ENCODE results near the gene HIVEP1. TPM values are rescaled to one million over a fixed set of nuclear protein-coding genes. Genes with fewer than 3 reads are reported as not detected.

The HIVEP1 gene
- total RNA-seq, 1 donor = 18.8 TPM

DNA sequence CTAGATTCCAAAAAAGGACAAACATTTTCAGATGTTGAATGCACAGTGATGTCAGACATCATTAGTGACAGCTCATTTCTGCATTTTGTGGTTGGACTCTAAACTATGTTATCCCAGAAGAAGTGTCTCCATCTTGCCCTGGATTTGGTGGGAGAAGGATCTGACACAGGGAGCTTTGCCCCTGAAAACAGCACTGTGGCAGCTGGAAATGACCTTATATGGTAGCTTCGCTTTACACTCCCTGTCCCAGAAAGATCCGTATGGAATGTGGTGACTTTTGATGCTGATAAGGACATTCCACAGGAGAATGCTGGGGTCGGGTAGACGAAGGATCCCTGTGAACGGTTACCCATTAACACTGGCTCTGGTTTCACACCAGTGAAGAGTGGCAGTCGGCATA is 190.9 kb downstream of the HIVEP1 start:
- peak overlapping the region; percentile 10 for H3K27ac ChIP-seq (ENCODE audit: low read depth, low read length)

DNA sequence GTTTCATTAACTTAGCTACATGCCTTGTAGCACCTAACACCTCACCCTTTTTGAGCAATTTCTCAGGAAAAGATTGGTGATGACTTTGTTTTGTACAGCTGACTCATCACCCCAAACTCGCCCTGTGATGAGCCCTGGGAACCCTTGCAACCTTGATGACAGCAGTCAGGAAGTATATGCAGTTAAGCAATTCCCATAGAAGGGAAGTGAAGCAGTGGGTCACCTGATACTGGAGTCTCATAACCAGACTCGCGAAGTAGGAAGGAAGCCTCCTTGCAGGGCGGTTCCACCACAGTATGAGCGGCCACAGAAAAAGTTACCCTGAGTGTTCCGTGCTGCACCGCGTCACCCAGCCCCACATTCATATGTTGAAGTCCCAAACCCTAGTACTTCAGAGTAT is 196.1 kb downstream of the HIVEP1 start:
- Histone ChIP-seq H3K27ac (ENCODE audit: low read depth, low read length) (no peak overlapping the region), H3K79me2 (ENCODE audit: insufficient read depth, low read length) (no peaks in the 10 kb centered on the region), H3K9me3 (ENCODE audit: low read depth, low read length) (no peaks in the 10 kb centered on the region), H3K4me3 (ENCODE audit: insufficient read depth, low read length) (no peak overlapping the region), H3K36me3 (ENCODE audit: insufficient read depth, low read length) (no peaks in the 10 kb centered on the region), H4K20me1 (ENCODE audit: insufficient read depth, low read length) (no peaks in the 10 kb centered on the region), H3K4me1 (ENCODE audit: insufficient read depth, low read length) (peaks cover 4% of the 10 kb centered on the region), H3K27me3 (ENCODE audit: insufficient read depth, low read length) (no peaks in the 10 kb centered on the region), H2AFZ (ENCODE audit: low read length) (no peak overlapping the region), H3K4me2 (ENCODE audit: insufficient read depth, low read length) (no peak overlapping the region)
- TF ChIP-seq, protein P1, sequence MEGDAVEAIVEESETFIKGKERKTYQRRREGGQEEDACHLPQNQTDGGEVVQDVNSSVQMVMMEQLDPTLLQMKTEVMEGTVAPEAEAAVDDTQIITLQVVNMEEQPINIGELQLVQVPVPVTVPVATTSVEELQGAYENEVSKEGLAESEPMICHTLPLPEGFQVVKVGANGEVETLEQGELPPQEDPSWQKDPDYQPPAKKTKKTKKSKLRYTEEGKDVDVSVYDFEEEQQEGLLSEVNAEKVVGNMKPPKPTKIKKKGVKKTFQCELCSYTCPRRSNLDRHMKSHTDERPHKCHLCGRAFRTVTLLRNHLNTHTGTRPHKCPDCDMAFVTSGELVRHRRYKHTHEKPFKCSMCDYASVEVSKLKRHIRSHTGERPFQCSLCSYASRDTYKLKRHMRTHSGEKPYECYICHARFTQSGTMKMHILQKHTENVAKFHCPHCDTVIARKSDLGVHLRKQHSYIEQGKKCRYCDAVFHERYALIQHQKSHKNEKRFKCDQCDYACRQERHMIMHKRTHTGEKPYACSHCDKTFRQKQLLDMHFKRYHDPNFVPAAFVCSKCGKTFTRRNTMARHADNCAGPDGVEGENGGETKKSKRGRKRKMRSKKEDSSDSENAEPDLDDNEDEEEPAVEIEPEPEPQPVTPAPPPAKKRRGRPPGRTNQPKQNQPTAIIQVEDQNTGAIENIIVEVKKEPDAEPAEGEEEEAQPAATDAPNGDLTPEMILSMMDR (IDR thresholded peaks at IDR 0.05; ENCODE audit: extremely low read depth, low read depth, low read length) = no peak
- DNase-seq (ENCODE audit: insufficient read length, low spot score, missing footprints) = peak; percentile 42

More for the DNA sequence above, 190.9 kb downstream of the HIVEP1 start:
- Histone ChIP-seq H3K79me2 (ENCODE audit: insufficient read depth, low read length) (no peaks in the 10 kb centered on the region), H3K4me2 (ENCODE audit: insufficient read depth, low read length) (peak overlapping the region; percentile 14), H3K4me1 (ENCODE audit: insufficient read depth, low read length) (peaks cover 8% of the 10 kb centered on the region), H2AFZ (ENCODE audit: low read length) (peak overlapping the region; percentile 39), H3K36me3 (ENCODE audit: insufficient read depth, low read length) (no peaks in the 10 kb centered on the region), H4K20me1 (ENCODE audit: insufficient read depth, low read length) (no peaks in the 10 kb centered on the region), H3K4me3 (ENCODE audit: insufficient read depth, low read length) (no peak overlapping the region), H3K27me3 (ENCODE audit: insufficient read depth, low read length) (no peaks in the 10 kb centered on the region), H3K9me3 (ENCODE audit: low read depth, low read length) (no peaks in the 10 kb centered on the region)
- DNase-seq (ENCODE audit: insufficient read length, low spot score, missing footprints) = no peak
- TF ChIP-seq, protein P1 (IDR thresholded peaks at IDR 0.05; ENCODE audit: extremely low read depth, low read depth, low read length) = no peak

DNA sequence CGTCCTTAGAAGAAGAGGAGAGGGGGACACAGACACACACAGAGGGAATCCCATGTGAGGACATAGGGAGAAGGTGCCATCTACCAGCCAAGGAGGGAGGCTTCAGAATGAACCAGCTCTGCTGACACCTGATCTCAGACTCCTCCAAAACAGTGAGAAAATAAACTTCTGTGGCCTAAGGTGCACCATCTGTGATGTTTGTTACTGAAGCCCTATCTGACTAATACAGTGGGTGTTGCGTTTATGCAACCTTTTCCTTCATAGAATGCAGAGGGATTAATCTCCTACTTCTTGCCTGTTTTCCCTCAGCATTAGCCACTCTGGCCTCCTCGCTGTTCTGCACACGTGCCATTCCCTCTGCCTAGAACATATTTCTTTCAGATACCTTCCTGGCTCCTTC is 196.6 kb downstream of the HIVEP1 start:
- H4K20me1 ChIP-seq (ENCODE audit: insufficient read depth, low read length) = no peaks in the 10 kb centered on the region
- H3K27me3 ChIP-seq (ENCODE audit: insufficient read depth, low read length) = no peaks in the 10 kb centered on the region
- H2AFZ ChIP-seq (ENCODE audit: low read length) = no peak overlapping the region
- no peaks in the 10 kb centered on the region for H3K9me3 ChIP-seq (ENCODE audit: low read depth, low read length)
- H3K4me3 ChIP-seq (ENCODE audit: insufficient read depth, low read length) = no peak overlapping the region
- TF ChIP-seq, protein P1 (IDR thresholded peaks at IDR 0.05; ENCODE audit: extremely low read depth, low read depth, low read length) = no peak
- H3K79me2 ChIP-seq (ENCODE audit: insufficient read depth, low read length) = no peaks in the 10 kb centered on the region
- no peaks in the 10 kb centered on the region for H3K36me3 ChIP-seq (ENCODE audit: insufficient read depth, low read length)
- no peak overlapping the region for H3K4me2 ChIP-seq (ENCODE audit: insufficient read depth, low read length)
- H3K27ac ChIP-seq (ENCODE audit: low read depth, low read length) = no peak overlapping the region
- H3K4me1 ChIP-seq (ENCODE audit: insufficient read depth, low read length) = no peaks in the 10 kb centered on the region
- peak; percentile 3 for DNase-seq (ENCODE audit: insufficient read length, low spot score, missing footprints)

Other genes starting within 250 kb of the HIVEP1 start
- 0.72 and 1.2 TPM in 2 replicates for gene ADTRP, start 233.5 kb upstream of the HIVEP1 start, total RNA-seq